ENCODE measurements around the gene PRSS48.

DNA sequence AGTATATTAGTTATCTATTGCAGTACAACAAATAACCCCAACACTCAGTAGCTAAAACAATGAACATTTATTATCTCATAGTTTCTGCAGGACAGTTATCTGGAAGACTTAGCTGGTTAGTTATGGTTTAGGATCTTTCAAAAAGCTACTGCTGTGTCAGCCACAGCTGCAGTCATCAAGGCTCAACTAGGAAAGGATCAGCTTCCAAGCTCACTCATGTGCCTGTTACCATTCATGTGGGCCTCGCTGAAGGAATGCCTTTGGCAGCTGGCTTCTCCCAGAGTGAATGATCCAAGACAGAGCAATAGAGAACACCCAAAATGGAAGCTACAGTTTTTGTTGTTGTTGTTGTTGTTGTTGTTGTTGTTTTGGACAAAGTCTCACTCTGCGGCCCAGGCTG is 13.5 kb upstream of the PRSS48 start:
- TF ChIP-seq MEF2A (IDR thresholded peaks at IDR 0.05; ENCODE audit: insufficient read depth, low read depth, low read length), result no peak
- TF ChIP-seq TARDBP (IDR thresholded peaks at IDR 0.05; ENCODE audit: borderline replicate concordance), result no peak
- TF ChIP-seq, protein P1, sequence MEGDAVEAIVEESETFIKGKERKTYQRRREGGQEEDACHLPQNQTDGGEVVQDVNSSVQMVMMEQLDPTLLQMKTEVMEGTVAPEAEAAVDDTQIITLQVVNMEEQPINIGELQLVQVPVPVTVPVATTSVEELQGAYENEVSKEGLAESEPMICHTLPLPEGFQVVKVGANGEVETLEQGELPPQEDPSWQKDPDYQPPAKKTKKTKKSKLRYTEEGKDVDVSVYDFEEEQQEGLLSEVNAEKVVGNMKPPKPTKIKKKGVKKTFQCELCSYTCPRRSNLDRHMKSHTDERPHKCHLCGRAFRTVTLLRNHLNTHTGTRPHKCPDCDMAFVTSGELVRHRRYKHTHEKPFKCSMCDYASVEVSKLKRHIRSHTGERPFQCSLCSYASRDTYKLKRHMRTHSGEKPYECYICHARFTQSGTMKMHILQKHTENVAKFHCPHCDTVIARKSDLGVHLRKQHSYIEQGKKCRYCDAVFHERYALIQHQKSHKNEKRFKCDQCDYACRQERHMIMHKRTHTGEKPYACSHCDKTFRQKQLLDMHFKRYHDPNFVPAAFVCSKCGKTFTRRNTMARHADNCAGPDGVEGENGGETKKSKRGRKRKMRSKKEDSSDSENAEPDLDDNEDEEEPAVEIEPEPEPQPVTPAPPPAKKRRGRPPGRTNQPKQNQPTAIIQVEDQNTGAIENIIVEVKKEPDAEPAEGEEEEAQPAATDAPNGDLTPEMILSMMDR (IDR thresholded peaks at IDR 0.05 in 2 of 3, conservative IDR thresholded peaks at IDR 0.05 in 1 of 3; ENCODE audit: control insufficient read depth in 2 of 3, extremely low read depth in 1 of 3, insufficient read depth in 1 of 3, low read depth in 3 of 3, low read length in 3 of 3), result no peak
- TF ChIP-seq, protein P2, sequence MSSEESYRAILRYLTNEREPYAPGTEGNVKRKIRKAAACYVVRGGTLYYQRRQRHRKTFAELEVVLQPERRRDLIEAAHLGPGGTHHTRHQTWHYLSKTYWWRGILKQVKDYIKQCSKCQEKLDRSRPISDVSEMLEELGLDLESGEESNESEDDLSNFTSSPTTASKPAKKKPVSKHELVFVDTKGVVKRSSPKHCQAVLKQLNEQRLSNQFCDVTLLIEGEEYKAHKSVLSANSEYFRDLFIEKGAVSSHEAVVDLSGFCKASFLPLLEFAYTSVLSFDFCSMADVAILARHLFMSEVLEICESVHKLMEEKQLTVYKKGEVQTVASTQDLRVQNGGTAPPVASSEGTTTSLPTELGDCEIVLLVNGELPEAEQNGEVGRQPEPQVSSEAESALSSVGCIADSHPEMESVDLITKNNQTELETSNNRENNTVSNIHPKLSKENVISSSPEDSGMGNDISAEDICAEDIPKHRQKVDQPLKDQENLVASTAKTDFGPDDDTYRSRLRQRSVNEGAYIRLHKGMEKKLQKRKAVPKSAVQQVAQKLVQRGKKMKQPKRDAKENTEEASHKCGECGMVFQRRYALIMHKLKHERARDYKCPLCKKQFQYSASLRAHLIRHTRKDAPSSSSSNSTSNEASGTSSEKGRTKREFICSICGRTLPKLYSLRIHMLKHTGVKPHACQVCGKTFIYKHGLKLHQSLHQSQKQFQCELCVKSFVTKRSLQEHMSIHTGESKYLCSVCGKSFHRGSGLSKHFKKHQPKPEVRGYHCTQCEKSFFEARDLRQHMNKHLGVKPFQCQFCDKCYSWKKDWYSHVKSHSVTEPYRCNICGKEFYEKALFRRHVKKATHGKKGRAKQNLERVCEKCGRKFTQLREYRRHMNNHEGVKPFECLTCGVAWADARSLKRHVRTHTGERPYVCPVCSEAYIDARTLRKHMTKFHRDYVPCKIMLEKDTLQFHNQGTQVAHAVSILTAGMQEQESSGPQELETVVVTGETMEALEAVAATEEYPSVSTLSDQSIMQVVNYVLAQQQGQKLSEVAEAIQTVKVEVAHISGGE (CRISPR knock-in tag; IDR thresholded peaks at IDR 0.05), result no peak
- TF ChIP-seq POLR2AphosphoS5 (IDR thresholded peaks at IDR 0.05; ENCODE audit: low read length), result no peak
- no peak for TF ChIP-seq POLR2A (IDR thresholded peaks at IDR 0.05; ENCODE audit: low read depth, low read length)
- TF ChIP-seq, protein P3, sequence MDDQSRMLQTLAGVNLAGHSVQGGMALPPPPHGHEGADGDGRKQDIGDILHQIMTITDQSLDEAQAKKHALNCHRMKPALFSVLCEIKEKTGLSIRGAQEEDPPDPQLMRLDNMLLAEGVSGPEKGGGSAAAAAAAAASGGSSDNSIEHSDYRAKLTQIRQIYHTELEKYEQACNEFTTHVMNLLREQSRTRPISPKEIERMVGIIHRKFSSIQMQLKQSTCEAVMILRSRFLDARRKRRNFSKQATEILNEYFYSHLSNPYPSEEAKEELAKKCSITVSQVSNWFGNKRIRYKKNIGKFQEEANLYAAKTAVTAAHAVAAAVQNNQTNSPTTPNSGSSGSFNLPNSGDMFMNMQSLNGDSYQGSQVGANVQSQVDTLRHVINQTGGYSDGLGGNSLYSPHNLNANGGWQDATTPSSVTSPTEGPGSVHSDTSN (IDR thresholded peaks at IDR 0.05; ENCODE audit: insufficient replicate concordance, low read depth, low read length), result no peak
- TF ChIP-seq JUND (IDR thresholded peaks at IDR 0.05; ENCODE audit: low read depth, low read length), result no peak
- no peak for TF ChIP-seq YY1 (IDR thresholded peaks at IDR 0.05; ENCODE audit: low read depth, low read length)
- TF ChIP-seq, protein P4, sequence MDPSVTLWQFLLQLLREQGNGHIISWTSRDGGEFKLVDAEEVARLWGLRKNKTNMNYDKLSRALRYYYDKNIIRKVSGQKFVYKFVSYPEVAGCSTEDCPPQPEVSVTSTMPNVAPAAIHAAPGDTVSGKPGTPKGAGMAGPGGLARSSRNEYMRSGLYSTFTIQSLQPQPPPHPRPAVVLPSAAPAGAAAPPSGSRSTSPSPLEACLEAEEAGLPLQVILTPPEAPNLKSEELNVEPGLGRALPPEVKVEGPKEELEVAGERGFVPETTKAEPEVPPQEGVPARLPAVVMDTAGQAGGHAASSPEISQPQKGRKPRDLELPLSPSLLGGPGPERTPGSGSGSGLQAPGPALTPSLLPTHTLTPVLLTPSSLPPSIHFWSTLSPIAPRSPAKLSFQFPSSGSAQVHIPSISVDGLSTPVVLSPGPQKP (IDR thresholded peaks at IDR 0.05; ENCODE audit: low read depth, low read length), result no peak
- TF ChIP-seq SP1 (IDR thresholded peaks at IDR 0.05; ENCODE audit: low read depth, low read length), result no peak
- TF ChIP-seq, protein P5, sequence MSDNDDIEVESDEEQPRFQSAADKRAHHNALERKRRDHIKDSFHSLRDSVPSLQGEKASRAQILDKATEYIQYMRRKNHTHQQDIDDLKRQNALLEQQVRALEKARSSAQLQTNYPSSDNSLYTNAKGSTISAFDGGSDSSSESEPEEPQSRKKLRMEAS (IDR thresholded peaks at IDR 0.05; ENCODE audit: low read depth, low read length), result no peak

Measured in GM12878 (cell line).